H1 (cell line): ENCODE measurements around the gene OR14A2. TPM values are rescaled to one million over a fixed set of nuclear protein-coding genes. Genes with fewer than 3 reads are reported as not detected.
"Not testable (repeated sequence)": the region's sequence is repeated elsewhere in the genome, so short reads cannot be mapped to it uniquely, and the experiment has no call there.

Experiments
- CTCF ChIA-PET: fragments of 300-600 bp; sonication (Branson Sonifier 250); formaldehyde crosslinking; loops from one replicate; lab custom pipeline; 2021; ENCODE audit not compliant: partially characterized antibody; lab: Charles Lee
- POLR2A ChIA-PET: fragments of 300-600 bp; sonication (Branson Sonifier 250); formaldehyde crosslinking; loops from one replicate; lab custom pipeline; 2021; ENCODE audit warnings: inconsistent platforms; ENCODE audit not compliant: partially characterized antibody; lab: Charles Lee
- DNase-seq, 2 experiments: peaks; one replicate each; pipeline versions ENCODE4 v3.0.0 to v3.0.0-alpha.2; 2010 to 2022; ENCODE audit warnings: low spot score in 2 of 2, low read depth in 1 of 2, mixed read lengths in 1 of 2
- FAIRE-seq: peaks from 2 replicates; lab custom pipeline; 2011; peaks lifted over from hg19 to GRCh38; lab: Jason Lieb, UNC
- H2AFZ ChIP-seq: 2 replicates; pipeline ENCODE4 v1.8.1; 2012; ENCODE audit warnings: low read length, inconsistent platforms
- H2AK5ac ChIP-seq: 2 replicates; pipeline ENCODE4 v1.6.1; 2013; ENCODE audit warnings: low read depth, low read length
- H2BK120ac ChIP-seq: replicated peaks from 2 replicates; pipeline ENCODE3; 2013; ENCODE audit warnings: low read depth, low read length, inconsistent platforms
- H2BK12ac ChIP-seq: 2 replicates; pipeline ENCODE4 v1.6.1; 2013; ENCODE audit warnings: low read depth, low read length
- H2BK15ac ChIP-seq: 2 replicates; pipeline ENCODE4 v1.6.1; 2013; ENCODE audit warnings: low read length
- H2BK20ac ChIP-seq: 2 replicates; pipeline ENCODE4 v1.6.1; 2013; ENCODE audit warnings: low read length
- H2BK5ac ChIP-seq: 2 replicates; pipeline ENCODE4 v1.6.1; 2013; ENCODE audit warnings: low read depth, low read length
- H3K14ac ChIP-seq: 2 replicates; pipeline ENCODE4 v1.6.1; 2013; ENCODE audit warnings: inconsistent platforms; ENCODE audit not compliant: insufficient read length
- H3K18ac ChIP-seq: 2 replicates; pipeline ENCODE4 v1.6.1; 2013; ENCODE audit warnings: low read length; ENCODE audit errors: extremely low read depth
- H3K23ac ChIP-seq: 2 replicates; pipeline ENCODE4 v1.6.1; 2013; ENCODE audit warnings: inconsistent platforms; ENCODE audit not compliant: insufficient read length
- H3K23me2 ChIP-seq: 2 replicates; pipeline ENCODE4 v1.6.1; 2013; ENCODE audit warnings: low read depth, low read length
- H3K27ac ChIP-seq: 2 replicates; pipeline ENCODE4 v1.6.1; 2011; ENCODE audit warnings: low read depth, low read length, inconsistent platforms
- H3K27me3 ChIP-seq, 4 experiments: replicated peaks in 1 of 4; 1 replicate in 1 of 4; 2 replicates in 3 of 4; pipeline versions ENCODE4 v1.6.1 to v1.8.1; 2011 to 2013; ENCODE audit warnings: low read length in 3 of 4, mild to moderate bottlenecking in 3 of 4, inconsistent platforms in 2 of 4, mixed read lengths in 2 of 4, moderate library complexity in 1 of 4; ENCODE audit not compliant: control insufficient read depth in 3 of 4, insufficient read depth in 3 of 4; ENCODE audit errors: extremely low read depth in 1 of 4
- H3K36me3 ChIP-seq, 4 experiments: 2 replicates each; pipeline versions ENCODE4 v1.6.1 to v1.8.1; 2011 to 2013; ENCODE audit warnings: mild to moderate bottlenecking in 4 of 4, low read length in 3 of 4, moderate library complexity in 2 of 4, control low read depth in 1 of 4, inconsistent platforms in 1 of 4; ENCODE audit not compliant: insufficient read depth in 4 of 4, control insufficient read depth in 2 of 4
- H3K4ac ChIP-seq: replicated peaks from 2 replicates; pipeline ENCODE3; 2013; ENCODE audit warnings: low read length, low read depth, mixed read lengths, inconsistent platforms; ENCODE audit not compliant: insufficient read length
- H3K4me1 ChIP-seq, 4 experiments: replicated peaks in 1 of 4; 1 replicate in 1 of 4; 2 replicates in 3 of 4; pipeline versions ENCODE4 v1.6.1 to v1.8.1; 2011 to 2013; ENCODE audit warnings: low read length in 3 of 4, inconsistent platforms in 2 of 4, mixed read lengths in 1 of 4; ENCODE audit not compliant: insufficient read depth in 4 of 4, control insufficient read depth in 3 of 4
- H3K4me2 ChIP-seq, 2 experiments: 2 replicates each; pipeline versions ENCODE4 v1.6.1 to v1.8.1; 2011 to 2013; ENCODE audit warnings: low read depth in 2 of 2, low read length in 2 of 2, control low read depth in 1 of 2, inconsistent platforms in 1 of 2, mild to moderate bottlenecking in 1 of 2; ENCODE audit not compliant: insufficient read depth in 1 of 2
- H3K4me3 ChIP-seq, 4 experiments: fragments of 200-600, 300-600 bp in 1 of 4; sonication (generic), shearing (Covaris generic), sonication (Bioruptor Twin) in 1 of 4; 2 replicates each; pipeline versions ENCODE4 v1.5.1 to v1.8.1; 2011 to 2016; ENCODE audit warnings: low read length in 4 of 4, low read depth in 3 of 4, control low read depth in 2 of 4, inconsistent platforms in 2 of 4, mild to moderate bottlenecking in 2 of 4, mixed read lengths in 1 of 4, moderate library complexity in 1 of 4; ENCODE audit not compliant: insufficient read depth in 2 of 4; ENCODE audit errors: extremely low read depth in 1 of 4
- H3K56ac ChIP-seq: replicated peaks from 2 replicates; pipeline ENCODE3; 2013; ENCODE audit warnings: low read depth, mild to moderate bottlenecking, mixed read lengths, low read length, inconsistent platforms; ENCODE audit not compliant: insufficient read length
- H3K79me1 ChIP-seq: 2 replicates; pipeline ENCODE4 v1.6.1; 2013; ENCODE audit warnings: low read depth, low read length, control low read depth
- H3K79me2 ChIP-seq, 2 experiments: 2 replicates each; pipeline versions ENCODE4 v1.6.1 to v1.8.1; 2012 to 2013; ENCODE audit warnings: low read length in 2 of 2, mild to moderate bottlenecking in 2 of 2, inconsistent platforms in 1 of 2; ENCODE audit not compliant: insufficient read depth in 2 of 2, control insufficient read depth in 1 of 2
- H3K9ac ChIP-seq, 4 experiments: replicated peaks in 1 of 4; 1 replicate in 1 of 4; 2 replicates in 3 of 4; pipeline versions ENCODE4 v1.6.1 to v1.8.1; 2011 to 2013; ENCODE audit warnings: low read depth in 3 of 4, low read length in 3 of 4, control low read depth in 2 of 4, mild to moderate bottlenecking in 2 of 4, moderate library complexity in 2 of 4, inconsistent platforms in 1 of 4; ENCODE audit errors: extremely low read depth in 1 of 4
- H3K9me3 ChIP-seq, 2 experiments: 2 replicates each; pipeline versions ENCODE4 v1.6.1 to v1.8.1; 2012 to 2013; ENCODE audit warnings: mild to moderate bottlenecking in 2 of 2, moderate library complexity in 2 of 2, control low read depth in 1 of 2, inconsistent platforms in 1 of 2, low read depth in 1 of 2, low read length in 1 of 2, mixed read lengths in 1 of 2; ENCODE audit not compliant: insufficient read depth in 2 of 2
- H4K20me1 ChIP-seq, 2 experiments: replicated peaks in 1 of 2; 2 replicates each; pipeline versions ENCODE3 to v1.8.1; 2011 to 2013; ENCODE audit warnings: inconsistent platforms in 2 of 2, low read length in 2 of 2, mild to moderate bottlenecking in 1 of 2; ENCODE audit not compliant: insufficient read depth in 2 of 2, control insufficient read depth in 1 of 2
- H4K5ac ChIP-seq: 2 replicates; pipeline ENCODE4 v1.6.1; 2013; ENCODE audit warnings: low read length, low read depth, mixed read lengths, inconsistent platforms; ENCODE audit not compliant: insufficient read length
- H4K8ac ChIP-seq: 2 replicates; pipeline ENCODE4 v1.8.0; 2013; ENCODE audit warnings: mild to moderate bottlenecking, moderate library complexity, low read length, inconsistent platforms; ENCODE audit not compliant: insufficient read depth; ENCODE audit errors: extremely low read depth
- H4K91ac ChIP-seq: replicated peaks from 2 replicates; pipeline ENCODE3; 2013; ENCODE audit warnings: low read length, mixed read lengths, inconsistent platforms; ENCODE audit not compliant: insufficient read length
- WGBS, 2 experiments: shearing (Covaris generic) in 1 of 2; methylation state at CpG; one replicate each; pipeline versions ENCODE4 v1.1.6 to v1.1.7; 2013 to 2015; ENCODE audit warnings: low lambda C conversion rate in 2 of 2, mixed read lengths in 2 of 2, inconsistent platforms in 1 of 2, low coverage in 1 of 2, missing lambda C conversion rate in 1 of 2; ENCODE audit not compliant: insufficient replicate concordance in 2 of 2, insufficient coverage in 1 of 2, insufficient read length in 1 of 2; ENCODE audit errors: extremely low coverage in 1 of 2, missing lambda C conversion rate in 1 of 2; 5-methylcytosine and 5-hydroxymethylcytosine counted together
- polyA plus RNA-seq, 7 experiments: library from polyadenylated mRNA; depleted of rRNA in 3 of 7; stranded (reverse) in 5 of 7; unstranded in 2 of 7; fragments of >200 nt in 5 of 7; fragments of 200-250 nt in 2 of 7; gene quantifications; 1 replicate in 5 of 7; 2 replicates in 1 of 7; 4 replicates in 1 of 7; pipeline versions ENCODE4 v1.2.1 to v1.2.3, GENCODE V29; 2011 to 2013; ENCODE audit warnings: missing spikeins in 2 of 7, mixed read lengths in 2 of 7
- total RNA-seq: library from RNA; stranded (reverse); fragmentation: NEBNext Ultra II Directional; extraction: Animal tissue kit (Norgen Biotek cat#: 25700); gene quantifications from 2 replicates; pipeline ENCODE4 v1.2.1, GENCODE V29; 2021

The OR14A2 gene
- total and polyA plus RNA-seq, 2 of the 8 experiments (the other 6 are each of a cell fraction or from before 2014, with no cell fraction given), result not detected

- H3K9me3 ChIP-seq, result peaks cover 62 to 63% of the 10 kb centered on the region in 2 experiments
- not testable (repeated sequence) for H4K91ac ChIP-seq, H3K4me3 ChIP-seq, H3K79me1 ChIP-seq, H4K8ac ChIP-seq, H2AK5ac ChIP-seq, H3K23ac ChIP-seq, DNase-seq, H2AFZ ChIP-seq, H3K4ac ChIP-seq, H4K20me1 ChIP-seq, H3K79me2 ChIP-seq, H3K9ac ChIP-seq, H2BK120ac ChIP-seq, H2BK20ac ChIP-seq, H3K18ac ChIP-seq, H2BK12ac ChIP-seq, H3K56ac ChIP-seq, H4K5ac ChIP-seq, H3K14ac ChIP-seq, H3K4me2 ChIP-seq, H3K23me2 ChIP-seq, H2BK5ac ChIP-seq, H3K36me3 ChIP-seq, H3K27ac ChIP-seq, H3K27me3 ChIP-seq, H3K4me1 ChIP-seq, H2BK15ac ChIP-seq, FAIRE-seq
- ChIA-PET POLR2A (interaction anchor here (0.7 kb wide), 1 partner anchor 407 kb away, joined by 3 read pairs; no protein-coding TSS in a partner anchor), CTCF (interaction anchor here (0.6 kb wide), 1 partner anchor 1160 kb away, joined by 3 read pairs; no protein-coding TSS in a partner anchor)
- 39% methylated on average over 3 of the region's 3 CpGs; no CpG with 5 or more reads in 1 of the 2 experiments for WGBS, 2 experiments
Observed at GRCh38 chr1:247742215-247742760, 5.7 kb downstream of the OR14A2 start.
